Stimulated activated CD4-positive, alpha-beta T cell treated with anti-CD3 and anti-CD28 coated beads, Interleukin-2, amount 100 ng/mL, for 48 hours (primary cell): ENCODE results near the gene TASP1.
A peak's percentile ranks its signal among the peaks of the same experiment; 100 is the strongest.
"Not testable (repeated sequence)": the region's sequence is repeated elsewhere in the genome, so short reads cannot be mapped to it uniquely, and the experiment has no call there.

ENCODE experiments used
- DNase-seq, 2 donors: peaks; one replicate each; pipeline ENCODE4 v3.0.0-alpha.2; 2020

Gene TASP1

GRCh38 chr20:13648291-13649228 is 9.8 kb upstream of the TASP1 start:
- no peak for DNase-seq

GRCh38 chr20:13644010-13644409 is 5.3 kb upstream of the TASP1 start:
- no peak for DNase-seq

GRCh38 chr20:13639150-13639497 is 392 bp upstream of the TASP1 start:
- peak in 1 of 2 donors; percentile 2 for DNase-seq

GRCh38 chr20:13638162-13638495 is 603 bp downstream of the TASP1 start:
- DNase-seq: no peak

- no peak for DNase-seq
Observed at GRCh38 chr20:13632431-13632830, 6.3 kb downstream of the TASP1 start.

GRCh38 chr20:13627525-13627924 is 11.2 kb downstream of the TASP1 start:
- not testable (repeated sequence) for DNase-seq

GRCh38 chr20:13626724-13627123 is 12.0 kb downstream of the TASP1 start:
- no peak for DNase-seq

- no peak for DNase-seq
Observed at GRCh38 chr20:13625304-13625979, 13.3 kb downstream of the TASP1 start.

- DNase-seq: not testable (repeated sequence)
Observed at GRCh38 chr20:13619415-13619814, 19.3 kb downstream of the TASP1 start.

GRCh38 chr20:13618456-13618855 is 20.3 kb downstream of the TASP1 start:
- DNase-seq: not testable (repeated sequence)

- DNase-seq: not testable (repeated sequence)
Observed at GRCh38 chr20:13617585-13617984, 21.1 kb downstream of the TASP1 start.

- DNase-seq: not testable (repeated sequence)
Observed at GRCh38 chr20:13616713-13617112, 22.0 kb downstream of the TASP1 start.

GRCh38 chr20:13613917-13614316 is 24.8 kb downstream of the TASP1 start:
- no peak for DNase-seq

GRCh38 chr20:13611611-13612125 is 27.1 kb downstream of the TASP1 start:
- DNase-seq: no peak

GRCh38 chr20:13610184-13610583 is 28.5 kb downstream of the TASP1 start:
- no peak for DNase-seq

GRCh38 chr20:13608066-13608465 is 30.7 kb downstream of the TASP1 start:
- DNase-seq: no peak

GRCh38 chr20:13593423-13593822 is 45.3 kb downstream of the TASP1 start:
- DNase-seq: not testable (repeated sequence)

- no peak for DNase-seq
Observed at GRCh38 chr20:13588049-13588448, 50.7 kb downstream of the TASP1 start.

- no peak for DNase-seq
Observed at GRCh38 chr20:13587370-13587769, 51.4 kb downstream of the TASP1 start.

- no peak for DNase-seq
Observed at GRCh38 chr20:13586133-13586532, 52.6 kb downstream of the TASP1 start.

- DNase-seq: no peak
Observed at GRCh38 chr20:13581451-13581850, 57.3 kb downstream of the TASP1 start.

GRCh38 chr20:13580707-13581106 is 58.0 kb downstream of the TASP1 start:
- no peak for DNase-seq

- DNase-seq: no peak
Observed at GRCh38 chr20:13574071-13574470, 64.7 kb downstream of the TASP1 start.

GRCh38 chr20:13571662-13572061 is 67.1 kb downstream of the TASP1 start:
- DNase-seq: no peak
